IMR-90 (cell line): ENCODE results near the gene ZDHHC12. TPM values are rescaled to one million over a fixed set of nuclear protein-coding genes. Genes with fewer than 3 reads are reported as not detected.

ENCODE experiments used
- ATAC-seq: fragments of 200-7000 bp; cut with Tn5 transposase; 2 replicates; pipeline ENCODE4 v1.9.1; 2020; ENCODE audit warnings: low read depth, mild to moderate bottlenecking, moderate library complexity
- BruUV-seq: library from RNA; stranded (reverse); fragments of 400-500 nt; replicated peaks from 2 replicates; lab custom pipeline; 2021; lab: Mats Ljungman, UMichigan
- CTCF ChIA-PET: fragments of 300-600 bp; formaldehyde crosslinking; extraction: SDS; loops from one replicate; lab custom pipeline; 2021; ENCODE audit warnings: antibody characterized with exemption; lab: Yijun Ruan, JAX
- POLR2A ChIA-PET: fragments of 300-600 bp; sonication (Branson Sonifier 250); formaldehyde crosslinking; loops from one replicate; lab custom pipeline; 2022; ENCODE audit warnings: antibody characterized with exemption; ENCODE audit not compliant: unreplicated experiment; lab: Charles Lee
- DNase-seq: peaks from one replicate; pipeline ENCODE4 v3.0.0; 2013
- H2AFZ ChIP-seq: replicated peaks from 2 replicates; pipeline ENCODE3; 2013; ENCODE audit warnings: low read length, mild to moderate bottlenecking; ENCODE audit not compliant: poor library complexity
- H2AK5ac ChIP-seq: 2 replicates; pipeline ENCODE4 v1.6.1; 2013; ENCODE audit warnings: low read depth, low read length, inconsistent platforms
- H2AK9ac ChIP-seq: replicated peaks from 2 replicates; pipeline ENCODE3; 2013; ENCODE audit warnings: mild to moderate bottlenecking, low read depth, low read length, moderate library complexity; ENCODE audit not compliant: poor library complexity
- H2BK120ac ChIP-seq: 2 replicates; pipeline ENCODE4 v1.6.1; 2013; ENCODE audit warnings: low read depth, low read length, inconsistent platforms
- H2BK15ac ChIP-seq: 3 replicates; pipeline ENCODE4 v1.6.1; 2013; ENCODE audit warnings: low read depth, low read length, inconsistent platforms
- H2BK20ac ChIP-seq: 2 replicates; pipeline ENCODE4 v1.6.1; 2013; ENCODE audit warnings: low read depth, mild to moderate bottlenecking, inconsistent platforms, low read length, moderate library complexity
- H2BK5ac ChIP-seq: 2 replicates; pipeline ENCODE4 v1.6.1; 2013; ENCODE audit warnings: mild to moderate bottlenecking, low read depth, low read length, inconsistent platforms; ENCODE audit not compliant: poor library complexity, severe bottlenecking
- H3K14ac ChIP-seq: replicated peaks from 2 replicates; pipeline ENCODE4 v1.6.1; 2013; ENCODE audit warnings: low read depth, low read length, inconsistent platforms
- H3K18ac ChIP-seq: 2 replicates; pipeline ENCODE4 v1.6.1; 2013; ENCODE audit warnings: low read depth, low read length, control low read depth
- H3K23ac ChIP-seq: 2 replicates; pipeline ENCODE4 v1.6.1; 2013; ENCODE audit warnings: low read depth, low read length, inconsistent platforms
- H3K27ac ChIP-seq: 2 replicates; pipeline ENCODE4 v1.5.1; 2013; ENCODE audit warnings: mild to moderate bottlenecking, control low read depth, low read length; ENCODE audit not compliant: insufficient read depth
- H3K27me3 ChIP-seq: 2 replicates; pipeline ENCODE4 v1.6.1; 2013; ENCODE audit warnings: low read length; ENCODE audit not compliant: control insufficient read depth, insufficient read depth
- H3K36me3 ChIP-seq: 2 replicates; pipeline ENCODE4 v1.6.1; 2013; ENCODE audit warnings: low read length, mixed read lengths; ENCODE audit not compliant: control insufficient read depth, insufficient read depth
- H3K4ac ChIP-seq: 2 replicates; pipeline ENCODE4 v1.6.1; 2013; ENCODE audit warnings: low read depth, low read length, inconsistent platforms
- H3K4me1 ChIP-seq: 2 replicates; pipeline ENCODE4 v1.6.1; 2013; ENCODE audit warnings: low read length, mixed read lengths; ENCODE audit not compliant: control insufficient read depth, insufficient read depth
- H3K4me2 ChIP-seq: 2 replicates; pipeline ENCODE4 v1.6.1; 2013; ENCODE audit warnings: low read depth, mild to moderate bottlenecking, control low read depth, low read length, moderate library complexity
- H3K4me3 ChIP-seq: 2 replicates; pipeline ENCODE4 v1.5.1; 2013; ENCODE audit warnings: low read depth, mild to moderate bottlenecking, control low read depth, low read length, moderate library complexity; ENCODE audit not compliant: insufficient read depth
- H3K56ac ChIP-seq: 2 replicates; pipeline ENCODE4 v1.6.1; 2013; ENCODE audit warnings: low read length, inconsistent platforms; ENCODE audit not compliant: insufficient read depth; ENCODE audit errors: extremely low read depth
- H3K79me1 ChIP-seq, 2 experiments: 2 replicates each; pipeline ENCODE4 v1.6.1; 2013; ENCODE audit warnings: low read length in 2 of 2, inconsistent platforms in 1 of 2, low read depth in 1 of 2
- H3K9ac ChIP-seq: 2 replicates; pipeline ENCODE4 v1.6.1; 2013; ENCODE audit warnings: low read depth, low read length, control low read depth
- H3K9me1 ChIP-seq: 2 replicates; pipeline ENCODE4 v1.6.1; 2013; ENCODE audit warnings: low read length, inconsistent platforms; ENCODE audit not compliant: insufficient read depth
- H3K9me3 ChIP-seq: 2 replicates; pipeline ENCODE4 v1.6.1; 2013; ENCODE audit warnings: low read length; ENCODE audit not compliant: control insufficient read depth, insufficient read depth
- H4K20me1 ChIP-seq: 2 replicates; pipeline ENCODE4 v1.6.1; 2013; ENCODE audit warnings: low read length, inconsistent platforms; ENCODE audit not compliant: insufficient read depth
- H4K5ac ChIP-seq: 2 replicates; pipeline ENCODE4 v1.6.1; 2013; ENCODE audit warnings: mild to moderate bottlenecking, low read depth, low read length, control low read depth
- H4K8ac ChIP-seq, 2 experiments: 2 replicates each; pipeline ENCODE4 v1.6.1; 2013; ENCODE audit warnings: low read depth in 2 of 2, low read length in 2 of 2, control low read depth in 1 of 2, inconsistent platforms in 1 of 2
- H4K91ac ChIP-seq: 2 replicates; pipeline ENCODE4 v1.6.1; 2013; ENCODE audit warnings: low read depth, low read length, inconsistent platforms; ENCODE audit not compliant: insufficient read depth
- BHLHE40 ChIP-seq: fragments of 150-350 bp; IDR thresholded peaks from 2 replicates; pipeline ENCODE4 v1.6.1; 2016; ENCODE audit warnings: mild to moderate bottlenecking, low read depth, low read length
- CEBPB ChIP-seq: IDR thresholded peaks from 2 replicates; pipeline ENCODE4 v1.6.1; 2012; ENCODE audit warnings: low read depth, low read length, improper control_type of control experiment
- MAZ ChIP-seq: IDR thresholded peaks from 2 replicates; pipeline ENCODE4 v1.6.1; 2012; ENCODE audit warnings: low read depth, mild to moderate bottlenecking, low read length, improper control_type of control experiment, moderate library complexity, borderline replicate concordance
- MXI1 ChIP-seq: IDR thresholded peaks from 2 replicates; pipeline ENCODE4 v1.6.1; 2012; ENCODE audit warnings: low read depth, mild to moderate bottlenecking, low read length, moderate library complexity, borderline replicate concordance
- NFE2L2 ChIP-seq: fragments of 150-350 bp; IDR thresholded peaks from 2 replicates; pipeline ENCODE4 v1.6.1; 2016; ENCODE audit warnings: low read depth, mild to moderate bottlenecking, low read length
- POLR2A ChIP-seq: IDR thresholded peaks from 2 replicates; pipeline ENCODE4 v1.6.1; 2012; ENCODE audit warnings: mild to moderate bottlenecking, low read depth, low read length
- RCOR1 ChIP-seq: IDR thresholded peaks from 2 replicates; pipeline ENCODE4 v1.6.1; 2012; ENCODE audit warnings: mild to moderate bottlenecking, low read length, improper control_type of control experiment; ENCODE audit not compliant: insufficient replicate concordance
- RFX5 ChIP-seq: IDR thresholded peaks from 2 replicates; pipeline ENCODE4 v1.8.0; 2012; ENCODE audit warnings: low read depth, mild to moderate bottlenecking, low read length, moderate library complexity
- SMC3 ChIP-seq: fragments of 150-350 bp; IDR thresholded peaks from 2 replicates; pipeline ENCODE4 v1.6.1; 2016; ENCODE audit warnings: low read depth, mild to moderate bottlenecking, antibody characterized with exemption, low read length, moderate library complexity
- WGBS, 2 experiments: methylation state at CpG; one replicate each; pipeline versions ENCODE4 v1.1.5 to v1.1.7; 2013; ENCODE audit warnings: missing lambda C conversion rate in 2 of 2; ENCODE audit not compliant: insufficient read length in 1 of 2; ENCODE audit errors: extremely low coverage in 2 of 2; 5-methylcytosine and 5-hydroxymethylcytosine counted together
- dilution Hi-C: fragments of 300-500 bp; cut with HindIII; formaldehyde crosslinking; loops from one replicate; pipeline ENCODE4 v1.14.3; 2018; ENCODE audit warnings: low sequenced_read_pairs; ENCODE audit not compliant: unreplicated experiment
- in situ Hi-C: fragments of 300-500 bp; cut with MboI; formaldehyde crosslinking; loops from 3 replicates; pipeline ENCODE4 v1.14.3; 2019; ENCODE audit warnings: low sequenced_read_pairs, inconsistent platforms, mixed read lengths
- intact Hi-C: fragments of 100-400 bp; cut with micrococcal nuclease; formaldehyde crosslinking; loops from 2 replicates; pipeline ENCODE4 v1.10.0; 2022
- polyA plus RNA-seq, 3 experiments: library from polyadenylated mRNA; depleted of rRNA; stranded (reverse); fragments of >200 nt; gene quantifications; 2 replicates each; pipeline ENCODE4 v1.2.3, GENCODE V29; 2012; ENCODE audit warnings: low replicate concordance in 1 of 3
- total RNA-seq: library from RNA; depleted of rRNA; stranded (reverse); fragments of >200 nt; gene quantifications from 2 replicates; pipeline ENCODE4 v1.2.3, GENCODE V29; 2012
- TF ChIP-seq, protein P1 (sequence below): fragments of 150-350 bp; IDR thresholded peaks from 2 replicates; pipeline ENCODE4 v1.6.1; 2016; ENCODE audit warnings: low read depth, mild to moderate bottlenecking, low read length, moderate library complexity, borderline replicate concordance
- TF ChIP-seq, protein P2 (sequence below): conservative IDR thresholded peaks from 2 replicates; pipeline ENCODE4 v1.5.1; 2012; ENCODE audit warnings: mild to moderate bottlenecking, low read depth, low read length, improper control_type of control experiment

The ZDHHC12 gene
- total and polyA plus RNA-seq, 2 of the 4 experiments (the other 2 are of a cell fraction), result 16.7 to 60.7 TPM

DNA sequence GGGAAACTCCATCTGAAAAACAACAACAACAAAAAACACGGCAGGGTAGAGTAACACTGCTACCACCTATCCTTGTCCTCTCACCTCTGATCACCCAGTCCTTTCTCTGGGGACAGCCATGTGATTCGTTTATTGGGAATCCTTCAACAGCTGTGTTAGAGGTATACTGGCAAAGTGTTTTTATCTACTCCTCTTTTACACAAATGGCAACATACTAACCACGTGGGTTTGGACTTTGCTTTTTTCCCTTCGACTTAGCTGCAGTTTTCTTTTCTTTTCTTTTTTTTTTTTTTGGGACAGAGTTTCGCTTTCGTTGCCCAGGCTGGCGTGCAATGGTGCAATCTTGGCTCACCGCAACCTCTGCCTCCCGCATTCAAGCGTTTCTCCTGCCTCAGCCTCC is 46.1 kb downstream of the ZDHHC12 start:
- DNase-seq, result no peak
- POLR2A ChIA-PET, result no interaction called here

More for the DNA sequence above, 46.1 kb downstream of the ZDHHC12 start:
- no peak for TF ChIP-seq BHLHE40
- TF ChIP-seq RFX5, result no peak
- TF ChIP-seq MAZ, result no peak
- no peak for TF ChIP-seq POLR2A
- TF ChIP-seq RCOR1, result no peak
- TF ChIP-seq NFE2L2, result no peak
- TF ChIP-seq, protein P1, sequence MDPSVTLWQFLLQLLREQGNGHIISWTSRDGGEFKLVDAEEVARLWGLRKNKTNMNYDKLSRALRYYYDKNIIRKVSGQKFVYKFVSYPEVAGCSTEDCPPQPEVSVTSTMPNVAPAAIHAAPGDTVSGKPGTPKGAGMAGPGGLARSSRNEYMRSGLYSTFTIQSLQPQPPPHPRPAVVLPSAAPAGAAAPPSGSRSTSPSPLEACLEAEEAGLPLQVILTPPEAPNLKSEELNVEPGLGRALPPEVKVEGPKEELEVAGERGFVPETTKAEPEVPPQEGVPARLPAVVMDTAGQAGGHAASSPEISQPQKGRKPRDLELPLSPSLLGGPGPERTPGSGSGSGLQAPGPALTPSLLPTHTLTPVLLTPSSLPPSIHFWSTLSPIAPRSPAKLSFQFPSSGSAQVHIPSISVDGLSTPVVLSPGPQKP, result no peak
- TF ChIP-seq, protein P2, sequence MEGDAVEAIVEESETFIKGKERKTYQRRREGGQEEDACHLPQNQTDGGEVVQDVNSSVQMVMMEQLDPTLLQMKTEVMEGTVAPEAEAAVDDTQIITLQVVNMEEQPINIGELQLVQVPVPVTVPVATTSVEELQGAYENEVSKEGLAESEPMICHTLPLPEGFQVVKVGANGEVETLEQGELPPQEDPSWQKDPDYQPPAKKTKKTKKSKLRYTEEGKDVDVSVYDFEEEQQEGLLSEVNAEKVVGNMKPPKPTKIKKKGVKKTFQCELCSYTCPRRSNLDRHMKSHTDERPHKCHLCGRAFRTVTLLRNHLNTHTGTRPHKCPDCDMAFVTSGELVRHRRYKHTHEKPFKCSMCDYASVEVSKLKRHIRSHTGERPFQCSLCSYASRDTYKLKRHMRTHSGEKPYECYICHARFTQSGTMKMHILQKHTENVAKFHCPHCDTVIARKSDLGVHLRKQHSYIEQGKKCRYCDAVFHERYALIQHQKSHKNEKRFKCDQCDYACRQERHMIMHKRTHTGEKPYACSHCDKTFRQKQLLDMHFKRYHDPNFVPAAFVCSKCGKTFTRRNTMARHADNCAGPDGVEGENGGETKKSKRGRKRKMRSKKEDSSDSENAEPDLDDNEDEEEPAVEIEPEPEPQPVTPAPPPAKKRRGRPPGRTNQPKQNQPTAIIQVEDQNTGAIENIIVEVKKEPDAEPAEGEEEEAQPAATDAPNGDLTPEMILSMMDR, result no peak
- no peak for TF ChIP-seq SMC3
- no peak for TF ChIP-seq MXI1
- TF ChIP-seq CEBPB, result no peak
- Histone ChIP-seq H3K18ac (no peak overlapping the region), H4K5ac (no peak overlapping the region), H3K14ac (no peak overlapping the region), H2AK5ac (no peak overlapping the region), H3K4me1 (no peaks in the 10 kb centered on the region), H4K8ac (no peak overlapping the region), H2AK9ac (no peak overlapping the region), H3K9me1 (no peaks in the 10 kb centered on the region), H4K91ac (no peak overlapping the region), H3K36me3 (no peaks in the 10 kb centered on the region), H3K23ac (no peak overlapping the region), H2BK20ac (no peak overlapping the region), H3K9ac (no peak overlapping the region), H3K4me3 (no peak overlapping the region), H3K27me3 (no peaks in the 10 kb centered on the region), H3K4me2 (no peak overlapping the region), H2BK15ac (no peak overlapping the region), H4K20me1 (no peaks in the 10 kb centered on the region), H2AFZ (no peak overlapping the region), H3K9me3 (no peaks in the 10 kb centered on the region), H3K4ac (no peak overlapping the region), H2BK120ac (no peak overlapping the region), H3K27ac (no peak overlapping the region), H3K79me1 (no peaks in the 10 kb centered on the region; a peak in 2 of 4 replicates), H2BK5ac (no peak overlapping the region), H3K56ac (no peak overlapping the region)
- intact Hi-C loops (no loop called here), in situ Hi-C loops (no loop called here), dilution Hi-C loops (no loop called here)
- CTCF ChIA-PET, result no interaction called here
- ATAC-seq, result no peak
- WGBS, 2 experiments, result 91% methylated on average over 6 of the region's 10 CpGs; no CpG with 5 or more reads in 1 of the 2 experiments
- no TSS peak for BruUV-seq
